NCI-H345 treated with DMSO at 0.1 percent for 48 hours (cell line): ENCODE data around the gene KRTAP10-9.
"Not testable (repeated sequence)": the region's sequence is repeated elsewhere in the genome, so short reads cannot be mapped to it uniquely, and the experiment has no call there.

Source experiments
- DNase-seq: peaks from one replicate; lab custom pipeline; 2025; ENCODE audit not compliant: unreplicated experiment; lab: John Stamatoyannopoulos, UW

KRTAP10-9 gene

DNA sequence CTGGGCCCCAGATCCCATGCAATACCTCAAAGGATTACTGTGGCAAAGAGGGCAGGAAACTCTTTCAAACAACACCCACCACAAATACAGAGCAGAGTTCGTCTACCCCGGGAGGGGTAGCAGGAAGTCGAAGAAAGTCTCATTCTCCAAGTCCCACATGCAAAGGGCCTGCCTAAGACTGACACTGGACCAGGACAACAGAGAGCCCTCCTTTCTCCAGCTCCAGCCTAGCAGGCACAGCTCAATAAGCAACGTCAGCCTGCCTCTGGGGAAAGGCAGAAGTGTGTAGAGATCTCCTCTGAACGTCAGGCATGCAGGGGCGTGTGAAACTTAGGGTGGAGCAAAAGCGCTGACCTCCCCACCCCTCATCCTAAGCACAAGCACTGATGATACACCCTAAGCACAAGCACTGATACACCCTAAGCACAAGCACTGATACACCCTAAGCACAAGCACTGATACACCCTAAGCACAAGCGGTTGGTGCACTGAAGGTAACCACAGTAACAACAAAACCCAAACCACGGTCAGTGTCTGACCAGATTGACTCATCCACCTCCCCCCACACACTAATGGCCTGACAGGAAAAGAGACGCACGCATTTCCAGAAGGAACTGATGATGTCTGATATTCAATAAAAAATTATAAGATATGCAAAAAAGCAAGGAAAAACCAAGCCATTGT lies 32.2 kb downstream of the KRTAP10-9 start:
- no peak for DNase-seq

DNA sequence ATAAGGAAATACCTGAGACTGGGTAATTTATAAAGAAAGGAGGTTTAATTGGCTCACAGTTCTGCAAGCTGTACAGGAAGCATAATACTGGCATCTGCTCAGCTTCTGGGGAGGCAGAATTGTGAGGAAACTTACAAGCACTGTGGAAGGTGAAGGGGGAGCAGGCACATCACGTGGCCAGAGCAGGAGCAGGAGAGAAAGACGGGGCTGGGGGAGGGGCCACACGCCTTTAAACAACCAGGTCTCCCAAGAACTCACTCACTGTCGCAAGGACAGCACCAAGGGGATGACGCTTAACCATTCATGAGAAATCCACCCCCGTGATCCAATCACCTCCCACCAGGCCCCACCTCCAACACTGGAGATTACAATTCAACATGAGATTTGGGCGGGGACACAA lies 34.7 kb downstream of the KRTAP10-9 start:
- not testable (repeated sequence) for DNase-seq

DNA sequence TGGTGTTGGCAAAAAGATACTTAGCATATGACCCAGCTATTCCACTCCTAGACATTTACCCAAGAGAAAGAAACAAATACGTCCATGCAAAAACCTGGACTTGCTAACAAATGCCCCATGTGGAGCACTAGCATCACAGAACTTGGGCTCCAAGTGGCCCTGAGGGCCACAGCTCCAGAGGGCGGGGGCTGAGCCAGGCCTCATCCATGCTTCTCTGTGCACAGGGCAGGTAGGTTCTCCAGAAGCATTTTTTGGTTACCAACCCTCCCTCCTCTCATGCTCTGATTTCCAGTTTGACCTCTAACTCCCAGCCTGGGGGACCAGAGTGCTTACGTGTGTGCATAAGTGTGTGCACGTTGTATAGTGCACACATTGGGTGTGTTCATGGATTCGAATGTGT lies 37.8 kb downstream of the KRTAP10-9 start:
- DNase-seq, result no peak

DNA sequence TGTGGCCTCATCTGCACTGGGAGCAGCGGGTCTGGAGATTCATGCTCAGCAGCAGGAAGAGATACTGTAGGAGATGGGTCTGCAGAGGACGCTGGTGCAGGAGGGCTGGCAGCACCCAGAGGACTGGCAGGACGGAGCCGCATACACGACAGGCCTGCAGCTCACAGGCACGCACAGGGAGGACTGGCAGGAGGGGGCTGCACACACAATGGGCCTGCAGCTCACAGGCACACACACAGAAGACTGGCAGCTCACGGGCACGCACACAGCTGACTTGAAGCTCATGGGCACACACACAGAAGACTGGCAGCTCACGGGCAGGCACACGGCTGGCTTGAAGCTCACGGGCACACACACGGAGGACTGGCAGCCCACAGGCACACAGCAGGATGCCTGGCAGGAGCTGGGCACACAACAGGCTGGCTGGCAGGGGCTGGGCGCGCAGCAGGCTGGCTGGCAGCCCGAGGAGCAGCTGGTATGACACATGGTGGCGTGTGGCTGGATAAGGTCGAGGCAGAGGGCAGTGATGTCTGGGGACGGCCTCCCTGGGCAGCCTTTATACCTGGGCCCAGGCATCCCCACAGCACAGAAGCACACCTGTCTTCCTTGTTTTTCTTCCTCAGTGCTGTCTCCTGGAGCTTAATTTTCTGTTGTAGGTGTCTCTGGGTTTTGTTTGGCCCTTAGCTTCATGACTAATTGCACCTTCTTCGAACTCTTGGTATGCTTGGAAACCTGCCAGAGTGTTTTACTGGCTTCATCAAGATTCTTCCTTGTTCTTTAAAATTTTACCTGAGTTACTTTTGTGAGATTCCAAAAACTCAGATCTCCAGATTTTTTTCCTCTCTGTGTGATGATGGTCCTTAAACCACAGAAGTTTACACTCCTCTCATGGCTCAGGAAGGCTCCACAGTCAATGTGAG lies 39.8 kb downstream of the KRTAP10-9 start, which contains the start of gene KRTAP12-2:
Gene KRTAP12-2, minus strand, starts transcription at position 527 of the 920 bp plus-strand sequence. Its CDS starts 41 bp downstream, at position 486.
- DNase-seq, result peak; percentile 63

DNA sequence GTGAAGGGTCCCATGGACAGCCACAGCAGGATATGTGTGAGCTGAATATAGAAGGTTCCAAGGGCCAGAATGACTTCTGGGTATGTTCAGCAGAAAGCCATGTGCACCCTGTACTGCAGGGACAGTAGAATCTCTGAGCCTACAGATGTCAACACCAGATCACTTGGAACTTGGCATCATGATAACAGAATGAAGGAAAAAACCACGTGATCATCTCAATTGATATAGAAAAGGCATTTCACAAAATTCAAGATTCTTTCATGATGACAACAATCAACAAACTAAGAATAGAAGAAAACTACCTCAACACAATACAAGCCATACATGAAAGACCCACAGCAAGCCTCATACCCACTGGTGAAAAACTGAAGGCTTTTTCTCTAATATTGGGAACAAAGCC lies 40.7 kb downstream of the KRTAP10-9 start:
- DNase-seq, result no peak

DNA sequence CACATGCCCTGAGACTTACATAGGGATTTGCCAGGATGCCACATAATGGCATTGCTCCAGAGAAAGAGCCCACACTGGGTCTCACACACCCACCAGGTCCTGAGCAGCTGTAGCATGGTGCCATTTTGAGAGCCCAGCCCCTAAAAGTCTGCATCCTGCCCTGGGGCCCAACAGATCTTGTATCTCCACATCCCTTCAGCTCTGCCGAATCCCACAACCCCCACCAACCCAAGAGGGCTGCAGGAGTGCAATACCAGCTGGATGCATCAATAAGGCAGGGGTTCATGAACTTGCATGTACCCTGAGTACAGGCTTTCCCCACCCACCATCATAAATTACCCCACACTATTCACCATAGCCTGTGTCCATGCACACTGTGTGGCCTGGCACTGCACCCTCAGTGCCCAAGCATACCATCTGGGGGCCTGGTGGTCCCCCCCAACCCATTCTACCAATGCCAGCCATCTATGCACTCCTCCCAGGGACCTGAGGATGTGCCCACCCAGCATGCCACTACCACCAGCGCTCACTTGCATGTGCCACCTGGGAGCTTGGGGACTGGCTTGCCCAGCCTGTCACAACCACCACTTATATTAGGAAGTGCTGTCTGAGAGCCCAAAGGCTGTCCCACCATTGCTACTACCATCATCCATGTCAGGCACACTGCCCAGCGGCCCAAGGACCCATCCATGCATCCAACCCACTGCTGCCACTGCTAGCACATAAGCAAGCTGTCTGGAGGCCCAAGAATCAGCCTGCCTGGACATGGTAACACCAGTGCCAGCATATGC lies 43.9 kb downstream of the KRTAP10-9 start:
- no peak for DNase-seq

DNA sequence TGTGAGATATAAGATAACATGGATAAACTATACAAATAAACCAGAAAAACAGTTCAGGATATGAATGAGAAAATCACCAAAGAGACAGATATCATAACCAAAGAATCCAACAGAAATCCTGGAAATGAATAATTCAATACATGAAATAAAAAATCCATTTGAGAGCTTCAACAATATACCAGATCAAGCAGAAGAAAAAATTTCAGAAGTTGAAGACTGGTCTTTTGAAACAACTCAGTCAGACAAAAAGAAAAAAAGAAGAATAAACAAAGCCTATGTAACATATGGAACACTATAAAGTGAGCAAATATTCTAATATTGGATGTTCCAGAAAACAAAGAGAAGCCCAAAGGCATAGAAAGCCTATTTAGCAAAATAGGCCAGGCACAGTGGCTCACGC lies 45.0 kb downstream of the KRTAP10-9 start:
- DNase-seq, result no peak

DNA sequence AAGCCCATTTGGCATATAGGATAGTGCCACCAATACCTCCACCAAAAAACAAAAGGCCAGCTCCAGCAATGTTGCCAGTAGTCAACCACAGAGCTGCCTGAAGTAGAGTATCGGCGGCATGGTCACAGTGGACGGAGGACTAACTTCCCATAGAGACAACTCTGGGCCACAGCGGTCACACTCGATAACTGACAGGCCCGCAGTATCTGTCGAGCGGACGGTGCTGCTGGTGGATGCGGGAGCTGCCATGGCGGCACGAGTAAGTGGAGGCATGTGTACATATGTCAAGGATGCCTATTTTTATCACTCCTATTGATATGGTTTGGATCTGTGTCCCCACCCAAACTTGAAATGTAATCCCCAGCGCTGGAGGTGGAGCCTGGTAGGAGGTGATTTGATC lies 51.0 kb downstream of the KRTAP10-9 start:
- no peak for DNase-seq
